Caco-2 (cell line): Measurements from ENCODE around the gene TEPSIN. TPM values are rescaled to one million over a fixed set of nuclear protein-coding genes. Genes with fewer than 3 reads are reported as not detected.

Experiments used
- BruUV-seq: library from RNA; stranded (reverse); fragments of 400-500 nt; replicated peaks from 2 replicates; lab custom pipeline; 2021; lab: Mats Ljungman, UMichigan
- CTCF ChIA-PET: fragments of 300-600 bp; sonication (Branson Sonifier 250); formaldehyde crosslinking; loops from one replicate; lab custom pipeline; 2022; ENCODE audit warnings: antibody characterized with exemption; lab: Charles Lee
- POLR2A ChIA-PET: fragments of 300-600 bp; sonication (Branson Sonifier 250); formaldehyde crosslinking; loops from one replicate; lab custom pipeline; 2022; ENCODE audit warnings: antibody characterized with exemption; lab: Charles Lee
- DNase-seq, 2 experiments: peaks; one replicate each; pipeline versions ENCODE4 v3.0.0 to v3.0.0-alpha.2; 2020 to 2022
- H3K27me3 ChIP-seq: replicated peaks from 2 replicates; pipeline ENCODE4 v1.6.0; 2011; ENCODE audit warnings: low read length; ENCODE audit not compliant: control insufficient read depth, insufficient read depth
- H3K36me3 ChIP-seq: 2 replicates; pipeline ENCODE4 v1.5.1; 2011; ENCODE audit warnings: low read length; ENCODE audit not compliant: control insufficient read depth, insufficient read depth
- H3K4me1 ChIP-seq: fragments of 250-450 bp; sonication (Bioruptor Pico); 2 replicates; pipeline ENCODE4 v1.5.1; 2020; ENCODE audit warnings: mild to moderate bottlenecking
- H3K4me3 ChIP-seq: 2 replicates; pipeline ENCODE4 v1.5.1; 2011; ENCODE audit warnings: low read depth, mild to moderate bottlenecking, control low read depth, low read length
- H3K9me3 ChIP-seq: fragments of 250-450 bp; sonication (Bioruptor Pico); 2 replicates; pipeline ENCODE4 v1.5.1; 2020; ENCODE audit warnings: mild to moderate bottlenecking, moderate library complexity
- H3K27ac Mint-ChIP-seq: one replicate; pipeline ENCODE4 v1.8.0; 2022; ENCODE audit warnings: mixed read lengths; ENCODE audit not compliant: unreplicated experiment
- H3K27me3 Mint-ChIP-seq: one replicate; pipeline ENCODE4 v1.8.0; 2022; ENCODE audit warnings: mixed read lengths; ENCODE audit not compliant: insufficient read depth, unreplicated experiment
- H3K36me3 Mint-ChIP-seq: one replicate; pipeline ENCODE4 v1.8.0; 2022; ENCODE audit warnings: mild to moderate bottlenecking, mixed read lengths; ENCODE audit not compliant: insufficient read depth, unreplicated experiment
- H3K4me1 Mint-ChIP-seq: one replicate; pipeline ENCODE4 v1.8.0; 2022; ENCODE audit warnings: low read depth, mixed read lengths; ENCODE audit not compliant: unreplicated experiment
- H3K4me3 Mint-ChIP-seq: one replicate; pipeline ENCODE4 v1.8.0; 2022; ENCODE audit warnings: mild to moderate bottlenecking, moderate library complexity, mixed read lengths; ENCODE audit not compliant: unreplicated experiment
- H3K9me3 Mint-ChIP-seq: one replicate; pipeline ENCODE4 v1.8.0; 2022; ENCODE audit warnings: mixed read lengths; ENCODE audit not compliant: unreplicated experiment
- CTCF ChIP-seq, 2 experiments: fragments of 200-600 bp in 1 of 2; IDR thresholded peaks; 1 replicate in 1 of 2; 2 replicates in 1 of 2; pipeline versions ENCODE4 v1.5.1 to v1.8.0; 2011 to 2022; ENCODE audit warnings: antibody characterized with exemption in 1 of 2, control low read depth in 1 of 2, inconsistent platforms in 1 of 2, low read depth in 1 of 2, low read length in 1 of 2, mild to moderate bottlenecking in 1 of 2, moderate library complexity in 1 of 2; ENCODE audit not compliant: insufficient read depth in 1 of 2, severe bottlenecking in 1 of 2, unreplicated experiment in 1 of 2
- intact Hi-C: fragments of 100-400 bp; cut with micrococcal nuclease; formaldehyde crosslinking; loops from one replicate; pipeline ENCODE4 v1.10.0; 2022; ENCODE audit not compliant: unreplicated experiment
- total RNA-seq: library from RNA; stranded (reverse); gene quantifications from 2 replicates; pipeline ENCODE4 v1.2.3, GENCODE V29; 2022

Gene TEPSIN
- total RNA-seq, 1 experiment from 2014 or later = 40.3 TPM

- Histone ChIP-seq H3K9me3 (no peaks in the 10 kb centered on the region), H3K4me3 (no peak overlapping the region), H3K4me1 (no peaks in the 10 kb centered on the region), H3K36me3 (peaks cover 5% of the 10 kb centered on the region), H3K27me3 (no peaks in the 10 kb centered on the region)
- Mint-ChIP-seq H3K27me3 (no peaks in the 10 kb centered on the region), H3K4me1 (no peaks in the 10 kb centered on the region), H3K4me3 (no peak overlapping the region), H3K27ac (no peak overlapping the region), H3K36me3 (peaks cover 19% of the 10 kb centered on the region), H3K9me3 (no peaks in the 10 kb centered on the region)
- DNase-seq = no peak
- CTCF ChIA-PET = interaction anchor here (0.7 kb wide), 1 partner anchor 15 kb away, joined by 3 read pairs; no protein-coding TSS in a partner anchor
- intact Hi-C loops = no loop called here
- POLR2A ChIA-PET = no interaction called here
- BruUV-seq = no TSS peak
- no peak for TF ChIP-seq CTCF (IDR thresholded peaks at IDR 0.05; ENCODE audit: insufficient read depth in 1 of 2, low read depth in 1 of 2, low read length in 1 of 2, severe bottlenecking in 1 of 2, unreplicated experiment in 1 of 2)
Measured at GRCh38 chr17:81260171-81260570, 21.3 kb upstream of the TEPSIN start.

- H3K4me1 Mint-ChIP-seq = no peaks in the 10 kb centered on the region
- H3K36me3 ChIP-seq = peaks cover 5% of the 10 kb centered on the region
- no peak overlapping the region for H3K4me3 Mint-ChIP-seq
- no peak overlapping the region for H3K4me3 ChIP-seq
- H3K4me1 ChIP-seq = no peaks in the 10 kb centered on the region
- intact Hi-C loops = loop anchor here (5.0 kb wide), 1 partner anchor 38 kb away; the partner anchor contains the start of gene SLC38A10
- no TSS peak for BruUV-seq
- H3K9me3 ChIP-seq = no peaks in the 10 kb centered on the region
- no peak overlapping the region for H3K27ac Mint-ChIP-seq
- H3K36me3 Mint-ChIP-seq = peaks cover 18% of the 10 kb centered on the region
- no peaks in the 10 kb centered on the region for H3K9me3 Mint-ChIP-seq
- ChIA-PET POLR2A (no interaction called here), CTCF (no interaction called here)
- H3K27me3 ChIP-seq = no peaks in the 10 kb centered on the region
- DNase-seq = no peak
- no peak for TF ChIP-seq CTCF (IDR thresholded peaks at IDR 0.05; ENCODE audit: insufficient read depth in 1 of 2, low read depth in 1 of 2, low read length in 1 of 2, severe bottlenecking in 1 of 2, unreplicated experiment in 1 of 2)
- no peaks in the 10 kb centered on the region for H3K27me3 Mint-ChIP-seq
Measured at GRCh38 chr17:81259058-81259605, 20.3 kb upstream of the TEPSIN start.

- Histone ChIP-seq H3K36me3 (peaks cover 2% of the 10 kb centered on the region; the same call in 1 of the 2 replicates), H3K4me1 (no peaks in the 10 kb centered on the region), H3K4me3 (no peak overlapping the region), H3K9me3 (no peaks in the 10 kb centered on the region), H3K27me3 (no peaks in the 10 kb centered on the region)
- BruUV-seq = no TSS peak
- no peak for TF ChIP-seq CTCF (IDR thresholded peaks at IDR 0.05; ENCODE audit: insufficient read depth in 1 of 2, low read depth in 1 of 2, low read length in 1 of 2, severe bottlenecking in 1 of 2, unreplicated experiment in 1 of 2)
- intact Hi-C loops = loop anchor here (5.0 kb wide), 1 partner anchor 39 kb away; the partner anchor contains the start of gene SLC38A10
- Mint-ChIP-seq H3K36me3 (peaks cover 22% of the 10 kb centered on the region), H3K4me1 (no peaks in the 10 kb centered on the region), H3K27ac (no peak overlapping the region), H3K9me3 (no peaks in the 10 kb centered on the region), H3K4me3 (no peak overlapping the region), H3K27me3 (no peaks in the 10 kb centered on the region)
- POLR2A ChIA-PET = no interaction called here
- no peak for DNase-seq
- CTCF ChIA-PET = no interaction called here
Measured at GRCh38 chr17:81258292-81258691, 19.4 kb upstream of the TEPSIN start.
